Amniotic epithelial cell (primary cell): ENCODE results near the gene OMP.
A peak's percentile ranks its signal among the peaks of the same experiment; 100 is the strongest.
"Not testable (repeated sequence)": the region's sequence is repeated elsewhere in the genome, so short reads cannot be mapped to it uniquely, and the experiment has no call there.

ENCODE experiments used
- DNase-seq: peaks from one replicate; pipeline ENCODE4 v3.0.0-alpha.2; 2010; ENCODE audit warnings: low read depth

OMP gene

DNA sequence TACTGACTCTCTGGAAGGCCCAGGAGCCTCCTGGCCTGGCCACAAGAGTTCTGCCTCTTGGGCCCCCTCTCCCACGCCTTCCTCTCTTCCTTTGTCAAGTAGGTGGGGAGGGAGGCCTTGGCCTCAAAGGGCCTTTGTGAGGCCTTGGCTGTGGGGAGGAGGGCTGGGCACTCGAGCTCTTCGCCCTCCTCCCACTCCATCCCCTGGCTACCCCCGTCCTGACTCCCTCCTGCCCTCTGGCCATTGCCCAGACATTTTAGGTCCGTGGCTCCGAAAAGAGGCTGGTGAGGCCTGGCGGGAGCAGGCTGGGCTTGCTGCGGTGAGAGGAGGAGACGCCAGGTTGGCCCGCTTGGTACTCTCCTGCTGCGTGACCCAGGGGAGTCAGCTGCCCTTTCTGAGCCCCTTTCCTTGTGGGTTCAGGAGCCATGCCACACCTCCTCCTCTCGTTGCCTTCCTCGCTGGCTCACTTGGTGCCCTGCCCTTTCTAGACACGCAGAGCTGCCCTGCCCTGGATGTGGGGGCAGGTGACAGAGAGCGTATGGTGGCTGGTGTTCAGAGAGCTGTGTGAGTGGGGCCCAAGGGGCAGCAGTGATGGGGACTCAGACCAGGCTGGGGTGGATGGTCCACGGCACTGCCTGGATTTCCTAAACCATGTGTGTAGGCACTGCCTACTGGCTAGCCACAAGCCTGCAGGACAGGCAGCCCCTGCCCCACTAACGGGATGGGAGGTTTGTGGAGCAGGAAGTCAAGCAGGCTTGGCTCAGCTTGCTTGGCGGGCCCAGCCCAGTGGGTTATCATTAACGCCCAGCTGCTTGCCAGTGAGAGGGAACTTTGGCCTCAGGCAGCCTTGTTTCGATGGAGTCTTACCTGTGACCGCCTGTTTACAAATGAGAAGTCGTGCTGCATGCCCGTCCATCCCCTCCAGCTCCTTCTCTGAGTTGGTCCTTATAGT is 15.8 kb upstream of the OMP start:
- DNase-seq = no peak

DNA sequence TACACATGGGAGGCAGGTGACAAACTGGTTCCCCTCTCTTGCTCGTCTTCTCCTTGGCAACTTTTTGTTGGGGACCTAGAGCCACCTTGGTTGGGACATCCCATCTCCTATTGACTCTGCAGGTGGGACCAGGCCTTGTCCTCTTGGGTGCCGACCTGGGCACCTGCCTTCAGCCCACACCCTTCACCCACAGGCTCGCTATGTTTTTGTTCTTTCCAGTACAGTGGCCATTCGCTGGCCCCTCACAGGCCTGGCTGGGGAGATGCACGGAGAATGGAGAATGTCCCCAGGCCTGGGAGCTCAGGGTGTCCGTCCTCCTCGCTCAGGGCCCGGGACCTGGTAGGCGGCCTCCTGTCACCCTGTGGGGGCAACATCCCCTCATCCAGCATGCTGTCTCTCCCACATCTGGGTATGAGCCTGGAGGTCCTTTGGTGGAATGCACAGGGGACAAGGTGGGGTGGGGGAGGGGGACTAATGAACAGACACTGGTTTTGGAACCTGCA is 14.9 kb upstream of the OMP start:
- no peak for DNase-seq

GRCh38 chr11:77088236-77089003 is 14.2 kb upstream of the OMP start:
- DNase-seq = no peak

DNA sequence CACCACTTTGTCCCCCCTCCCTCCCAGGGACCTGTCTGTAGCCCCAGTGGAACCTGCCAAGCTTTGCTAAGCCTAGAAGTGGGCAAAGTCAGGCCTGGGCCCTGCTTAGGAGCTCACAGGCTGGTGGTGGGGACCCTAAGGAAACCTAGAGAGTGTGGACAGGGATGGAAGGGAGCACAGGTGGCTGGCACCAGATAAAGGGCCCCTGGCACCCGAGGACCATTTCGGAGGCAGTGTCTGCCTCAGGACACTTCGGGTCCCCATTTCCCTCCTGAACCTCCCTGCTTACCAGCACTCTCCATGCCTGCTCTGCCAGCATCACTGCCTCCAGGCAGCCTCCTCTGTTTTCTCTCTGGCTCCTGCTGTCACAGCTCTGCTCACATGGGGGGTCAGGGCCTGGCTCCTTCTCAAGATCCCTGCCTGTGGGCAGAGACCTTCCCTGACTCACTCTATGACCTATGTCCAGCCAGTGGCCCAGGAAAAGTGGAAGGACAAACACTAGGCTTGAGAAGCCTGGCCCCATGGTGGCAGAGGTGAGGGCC is 13.6 kb upstream of the OMP start:
- DNase-seq = no peak

- DNase-seq = no peak
Observed at GRCh38 chr11:77090046-77090372, 12.6 kb upstream of the OMP start.

GRCh38 chr11:77090373-77091111 is 12.1 kb upstream of the OMP start:
- no peak for DNase-seq

GRCh38 chr11:77091146-77091940 is 11.3 kb upstream of the OMP start:
- peak; percentile 59 for DNase-seq

GRCh38 chr11:77092382-77092781 is 10.3 kb upstream of the OMP start:
- DNase-seq = no peak

- no peak for DNase-seq
Observed at GRCh38 chr11:77093056-77093891, 9.4 kb upstream of the OMP start.

DNA sequence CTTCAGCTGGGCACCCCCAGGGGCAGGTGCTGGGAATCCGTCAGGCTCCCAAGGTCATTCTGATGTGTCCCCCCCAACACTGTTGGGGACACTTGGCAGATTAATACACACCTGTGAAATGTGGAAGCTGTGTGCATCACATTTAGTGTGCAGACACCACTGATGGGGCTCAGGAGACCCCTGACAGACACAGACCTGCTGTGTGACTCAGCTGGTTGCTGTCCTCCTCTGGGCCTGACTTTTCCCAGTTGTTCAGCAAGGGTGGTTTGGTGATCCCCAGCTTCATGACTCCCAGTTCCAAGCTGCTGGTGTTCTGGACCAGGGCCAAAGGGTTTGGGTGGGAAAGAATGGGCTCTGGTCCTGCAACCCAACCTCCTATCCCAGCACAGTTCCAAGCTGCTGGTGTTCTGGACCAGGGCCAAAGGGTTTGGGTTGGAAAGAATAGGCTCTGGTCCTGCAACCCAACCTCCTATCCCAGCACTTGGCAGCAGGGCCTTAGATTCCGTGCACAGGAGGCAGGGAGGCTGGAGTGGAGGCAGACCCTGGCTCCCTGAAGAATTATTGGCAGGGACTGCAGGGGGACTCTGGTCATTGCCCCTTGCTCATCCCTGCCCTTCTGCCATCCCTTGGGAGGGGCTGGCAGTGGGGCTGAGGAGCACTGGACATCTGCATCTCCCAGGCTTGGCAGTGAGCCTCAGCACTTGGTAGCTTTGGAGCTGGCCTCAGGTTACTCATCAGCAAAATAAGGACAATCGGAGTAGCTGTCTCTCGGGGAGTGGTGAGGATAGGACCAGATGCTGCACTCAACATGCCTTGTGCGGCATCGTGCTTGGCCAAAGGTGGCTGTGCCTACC is 8.4 kb upstream of the OMP start:
- no peak for DNase-seq

DNA sequence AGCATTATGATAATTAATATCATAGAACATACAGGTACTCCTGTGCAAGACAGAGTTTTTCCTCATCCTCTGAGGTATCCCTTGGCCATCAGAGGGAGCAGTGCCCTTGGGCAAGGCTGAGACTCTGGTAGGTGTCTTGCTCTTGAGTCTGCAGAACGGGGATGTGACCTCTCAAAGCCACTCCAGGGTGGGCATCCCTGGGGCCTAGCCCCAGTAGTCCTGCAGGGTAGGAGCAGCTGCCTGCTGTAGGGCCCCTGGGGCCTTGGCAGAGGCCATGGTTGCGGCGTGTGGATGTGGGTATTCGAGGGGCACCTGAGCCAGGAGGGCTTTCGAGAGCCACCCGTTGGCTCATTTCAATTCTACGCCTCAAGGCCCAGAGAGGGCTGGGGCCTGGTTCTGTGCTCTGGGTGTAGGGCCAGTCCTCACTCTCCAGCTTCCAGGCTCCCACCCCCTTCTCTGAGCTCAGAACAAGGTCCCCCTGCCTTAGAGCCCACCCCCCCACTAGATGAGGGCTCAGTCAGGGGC is 7.7 kb upstream of the OMP start:
- DNase-seq = no peak

DNA sequence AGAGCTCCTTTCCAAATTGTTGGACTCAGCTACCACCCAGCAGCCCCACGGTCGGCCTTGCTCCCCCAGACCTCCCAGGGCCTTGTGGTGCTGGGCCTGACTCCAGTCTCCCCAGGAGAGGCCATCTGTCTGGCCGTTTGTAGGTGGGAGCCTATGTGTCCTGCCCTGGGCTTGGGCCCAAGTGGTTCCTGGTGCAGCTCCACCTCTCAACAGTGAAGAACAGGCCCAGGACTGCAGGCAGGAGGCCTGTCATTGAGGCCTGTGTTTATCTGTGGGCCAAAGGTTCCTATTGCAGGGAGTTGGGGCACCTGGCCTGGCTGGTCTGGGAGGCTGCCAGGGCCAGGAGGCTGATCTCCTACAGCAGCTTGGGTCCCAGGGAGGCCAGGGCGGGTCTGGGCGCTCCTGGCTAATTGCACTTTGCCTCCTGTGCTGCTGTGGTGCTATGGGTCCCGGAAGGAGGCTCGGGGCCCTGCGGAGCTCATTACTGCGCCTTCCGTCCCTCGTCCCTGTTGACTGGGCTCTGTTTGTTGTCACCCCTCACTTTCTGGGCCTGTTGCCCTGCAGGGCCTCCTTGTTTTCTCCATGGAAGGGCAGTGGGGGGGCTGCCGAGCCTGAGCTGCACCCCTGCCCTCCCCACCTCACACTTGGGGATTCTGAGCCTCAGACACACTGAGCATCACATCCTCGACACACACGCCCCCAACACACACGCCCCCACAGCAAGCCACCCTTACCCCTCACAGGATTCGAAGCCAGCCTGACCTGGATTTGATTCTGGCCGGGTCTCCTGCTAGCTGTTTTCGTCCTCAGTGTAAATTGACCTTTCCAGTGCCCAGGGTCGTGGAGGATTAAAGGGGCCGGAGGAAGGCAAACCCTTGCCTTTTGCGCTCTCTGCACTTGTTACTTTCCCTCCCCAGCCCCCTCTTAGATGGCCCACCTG is 6.8 kb upstream of the OMP start:
- DNase-seq = no peak

DNA sequence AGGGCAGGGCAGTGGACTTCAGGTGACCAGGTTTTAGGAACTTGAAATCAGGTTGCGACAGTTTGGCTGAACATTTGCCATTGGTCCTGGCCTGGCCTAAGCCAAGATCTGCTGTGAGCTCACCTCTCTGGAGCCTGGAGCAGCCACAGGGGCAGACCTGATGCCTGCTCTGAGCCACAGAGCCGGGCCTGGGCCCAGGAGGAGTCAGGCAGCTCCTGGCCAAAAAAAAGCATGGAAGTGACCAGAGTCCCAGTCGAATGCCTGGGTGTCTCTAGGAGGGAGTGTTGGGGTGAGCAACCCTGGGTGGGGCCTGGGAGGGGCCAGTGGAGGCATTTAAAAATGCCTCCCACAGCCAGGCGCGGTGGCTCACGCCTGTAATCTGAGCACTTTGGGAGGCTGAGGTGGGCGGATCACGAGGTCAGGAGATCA is 6.0 kb upstream of the OMP start:
- no peak for DNase-seq

DNA sequence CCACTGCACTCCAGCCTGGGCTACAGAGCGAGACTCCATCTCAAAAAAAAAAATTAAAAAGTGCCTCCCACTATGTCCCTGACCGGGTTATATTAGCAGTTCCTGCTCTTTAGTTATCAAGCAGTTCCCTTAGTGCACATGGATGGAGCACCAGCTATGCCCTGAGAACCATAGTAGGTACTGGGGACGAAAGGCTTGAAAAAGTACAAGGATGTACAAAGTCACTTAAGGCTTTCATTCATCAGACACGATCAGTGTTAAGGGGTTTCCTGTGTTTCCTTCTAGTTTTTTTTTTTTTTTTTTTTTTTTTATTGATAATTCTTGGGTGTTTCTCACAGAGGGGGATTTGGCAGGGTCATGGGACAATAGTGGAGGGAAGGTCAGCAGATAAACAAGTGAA is 5.5 kb upstream of the OMP start:
- DNase-seq = not testable (repeated sequence)

- no peak for DNase-seq
Observed at GRCh38 chr11:77100166-77101042, 2.2 kb upstream of the OMP start.

- peak; percentile 46 for DNase-seq
Observed at GRCh38 chr11:77101043-77101537, 1.6 kb upstream of the OMP start.

- no peak for DNase-seq
Observed at GRCh38 chr11:77103319-77103718, 679 bp downstream of the OMP start.
